Keratinocyte (primary cell): Measurements from ENCODE around the gene SLC3A2. TPM values are rescaled to one million over a fixed set of nuclear protein-coding genes. Genes with fewer than 3 reads are reported as not detected.

Experiments
- DNase-seq: peaks from one replicate; pipeline ENCODE4 v3.0.0-alpha.2; 2011; ENCODE audit warnings: low read depth, missing footprints, low spot score
- FAIRE-seq: peaks from 2 replicates; lab custom pipeline; 2011; peaks lifted over from hg19 to GRCh38; lab: Jason Lieb, UNC
- H2AFZ ChIP-seq: 2 replicates; pipeline ENCODE4 v1.6.0; 2012; ENCODE audit warnings: low read length, control low read depth, inconsistent platforms; ENCODE audit not compliant: control insufficient read depth
- H3K27ac ChIP-seq: 2 replicates; pipeline ENCODE4 v1.5.1; 2011; ENCODE audit warnings: low read length; ENCODE audit not compliant: control insufficient read depth, insufficient read depth
- H3K27me3 ChIP-seq: 3 replicates; pipeline ENCODE4 v1.6.0; 2011; ENCODE audit warnings: low read length; ENCODE audit not compliant: control insufficient read depth, insufficient read depth; ENCODE audit errors: extremely low read depth
- H3K36me3 ChIP-seq, 2 experiments: 2 replicates in 1 of 2; 3 replicates in 1 of 2; pipeline ENCODE4 v1.5.1; 2011; ENCODE audit warnings: low read length in 2 of 2, mild to moderate bottlenecking in 1 of 2; ENCODE audit not compliant: control insufficient read depth in 2 of 2, insufficient read depth in 2 of 2; ENCODE audit errors: extremely low read depth in 1 of 2
- H3K4me1 ChIP-seq: 3 replicates; pipeline ENCODE4 v1.5.1; 2011; ENCODE audit warnings: low read length; ENCODE audit not compliant: control insufficient read depth, insufficient read depth; ENCODE audit errors: extremely low read depth
- H3K4me2 ChIP-seq: 3 replicates; pipeline ENCODE4 v1.6.0; 2011; ENCODE audit warnings: low read depth, low read length; ENCODE audit not compliant: control insufficient read depth, insufficient read depth; ENCODE audit errors: extremely low read depth
- H3K4me3 ChIP-seq, 3 experiments: fragments of 200-600 bp in 1 of 3; sonication (generic) in 1 of 3; 2 replicates in 2 of 3; 3 replicates in 1 of 3; pipeline ENCODE4 v1.5.1; 2011 to 2016; ENCODE audit warnings: low read length in 3 of 3, mild to moderate bottlenecking in 3 of 3, control low read depth in 2 of 3, inconsistent platforms in 1 of 3, low read depth in 1 of 3, mixed read lengths in 1 of 3, mixed run types in 1 of 3, moderate library complexity in 1 of 3; ENCODE audit not compliant: control insufficient read depth in 2 of 3, insufficient read depth in 2 of 3; ENCODE audit errors: extremely low read depth in 1 of 3
- H3K79me2 ChIP-seq: 2 replicates; pipeline ENCODE4 v1.6.0; 2012; ENCODE audit warnings: low read length; ENCODE audit not compliant: control insufficient read depth, insufficient read depth
- H3K9ac ChIP-seq: 3 replicates; pipeline ENCODE4 v1.6.0; 2011; ENCODE audit warnings: low read length; ENCODE audit not compliant: control insufficient read depth, insufficient read depth; ENCODE audit errors: extremely low read depth
- H3K9me1 ChIP-seq: 3 replicates; pipeline ENCODE4 v1.6.0; 2011; ENCODE audit warnings: low read length; ENCODE audit not compliant: control insufficient read depth, insufficient read depth; ENCODE audit errors: extremely low read depth
- H3K9me3 ChIP-seq: 2 replicates; pipeline ENCODE4 v1.5.1; 2012; ENCODE audit warnings: low read depth, low read length; ENCODE audit not compliant: control insufficient read depth
- H4K20me1 ChIP-seq: 3 replicates; pipeline ENCODE4 v1.6.0; 2011; ENCODE audit warnings: low read length; ENCODE audit not compliant: control insufficient read depth, insufficient read depth; ENCODE audit errors: extremely low read depth
- EZH2 ChIP-seq: IDR thresholded peaks from one replicate; pipeline ENCODE4 v1.6.1; 2012; ENCODE audit warnings: inconsistent platforms, mild to moderate bottlenecking, low read length, moderate library complexity
- dilution Hi-C: fragments of 300-500 bp; cut with MboI; formaldehyde crosslinking; loops from one replicate; pipeline ENCODE4 v1.7.0; 2020; ENCODE audit warnings: low sequenced_read_pairs; ENCODE audit not compliant: extremely low pct_ligation_motif_present
- polyA plus RNA-seq, 5 experiments: library from polyadenylated mRNA; depleted of rRNA in 3 of 5; stranded (reverse) in 3 of 5; stranded (forward) in 1 of 5; unstranded in 1 of 5; fragments of >200 nt; gene quantifications; 1 replicate in 1 of 5; 2 replicates in 3 of 5; 3 replicates in 1 of 5; pipeline versions ENCODE4 v1.2.1 to v1.2.3, GENCODE V29; 2011 to 2012; ENCODE audit warnings: missing spikeins in 2 of 5, low read depth in 1 of 5, low replicate concordance in 1 of 5
- TF ChIP-seq, protein P1 (sequence below), 3 experiments: IDR thresholded peaks in 1 of 3; conservative IDR thresholded peaks in 1 of 3; optimal IDR thresholded peaks in 1 of 3; 2 replicates in 2 of 3; 3 replicates in 1 of 3; pipeline versions ENCODE3 to v1.5.1; 2011; ENCODE audit warnings: low read length in 3 of 3, mild to moderate bottlenecking in 3 of 3, moderate library complexity in 2 of 3, control low read depth in 1 of 3, inconsistent platforms in 1 of 3; ENCODE audit not compliant: insufficient read depth in 2 of 3; ENCODE audit errors: extremely low read depth in 1 of 3

Gene SLC3A2
- polyA plus RNA-seq, 1 donor (not counting 4 experiments of a cell fraction or from before 2014, with no cell fraction given), result 469 TPM

DNA sequence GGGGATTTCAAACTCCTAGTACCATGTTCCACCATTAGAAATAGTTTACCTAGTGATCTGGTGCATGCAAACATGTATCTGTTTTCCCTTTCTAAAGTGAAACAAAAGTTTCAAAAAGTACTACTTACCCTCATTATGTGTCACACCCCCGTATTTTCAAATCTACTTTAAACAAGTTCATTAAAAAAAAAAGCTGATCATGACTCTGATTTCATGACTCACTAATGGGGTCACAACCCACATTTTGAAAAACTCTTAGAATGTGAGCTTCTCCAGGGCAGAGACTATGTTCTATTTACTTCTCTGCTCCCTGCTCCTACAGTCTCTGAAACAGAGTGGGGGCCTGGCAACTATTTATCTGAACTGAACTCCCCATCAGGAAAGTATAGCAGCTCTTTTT is 22.2 kb downstream of the SLC3A2 start:
- no peaks in the 10 kb centered on the region for H3K79me2 ChIP-seq
- dilution Hi-C loops, result no loop called here
- FAIRE-seq, result no peak
- DNase-seq, result no peak
- H3K9ac ChIP-seq, result no peak overlapping the region
- TF ChIP-seq, protein P1, sequence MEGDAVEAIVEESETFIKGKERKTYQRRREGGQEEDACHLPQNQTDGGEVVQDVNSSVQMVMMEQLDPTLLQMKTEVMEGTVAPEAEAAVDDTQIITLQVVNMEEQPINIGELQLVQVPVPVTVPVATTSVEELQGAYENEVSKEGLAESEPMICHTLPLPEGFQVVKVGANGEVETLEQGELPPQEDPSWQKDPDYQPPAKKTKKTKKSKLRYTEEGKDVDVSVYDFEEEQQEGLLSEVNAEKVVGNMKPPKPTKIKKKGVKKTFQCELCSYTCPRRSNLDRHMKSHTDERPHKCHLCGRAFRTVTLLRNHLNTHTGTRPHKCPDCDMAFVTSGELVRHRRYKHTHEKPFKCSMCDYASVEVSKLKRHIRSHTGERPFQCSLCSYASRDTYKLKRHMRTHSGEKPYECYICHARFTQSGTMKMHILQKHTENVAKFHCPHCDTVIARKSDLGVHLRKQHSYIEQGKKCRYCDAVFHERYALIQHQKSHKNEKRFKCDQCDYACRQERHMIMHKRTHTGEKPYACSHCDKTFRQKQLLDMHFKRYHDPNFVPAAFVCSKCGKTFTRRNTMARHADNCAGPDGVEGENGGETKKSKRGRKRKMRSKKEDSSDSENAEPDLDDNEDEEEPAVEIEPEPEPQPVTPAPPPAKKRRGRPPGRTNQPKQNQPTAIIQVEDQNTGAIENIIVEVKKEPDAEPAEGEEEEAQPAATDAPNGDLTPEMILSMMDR (optimal IDR thresholded peaks at IDR 0.05 in 1 of 3, IDR thresholded peaks at IDR 0.05 in 1 of 3, conservative IDR thresholded peaks at IDR 0.05 in 1 of 3; ENCODE audit: extremely low read depth in 1 of 3, insufficient read depth in 2 of 3, low read length in 3 of 3), result no peak
- TF ChIP-seq EZH2, result no peak
- no peak overlapping the region for H3K4me2 ChIP-seq
- no peaks in the 10 kb centered on the region for H3K4me1 ChIP-seq
- no peak overlapping the region for H2AFZ ChIP-seq
- no peak overlapping the region for H3K4me3 ChIP-seq
- no peaks in the 10 kb centered on the region for H3K27me3 ChIP-seq
- H4K20me1 ChIP-seq, result no peaks in the 10 kb centered on the region
- H3K9me3 ChIP-seq, result no peaks in the 10 kb centered on the region
- no peaks in the 10 kb centered on the region for H3K9me1 ChIP-seq
- no peak overlapping the region for H3K27ac ChIP-seq
- H3K36me3 ChIP-seq, result no peaks in the 10 kb centered on the region

DNA sequence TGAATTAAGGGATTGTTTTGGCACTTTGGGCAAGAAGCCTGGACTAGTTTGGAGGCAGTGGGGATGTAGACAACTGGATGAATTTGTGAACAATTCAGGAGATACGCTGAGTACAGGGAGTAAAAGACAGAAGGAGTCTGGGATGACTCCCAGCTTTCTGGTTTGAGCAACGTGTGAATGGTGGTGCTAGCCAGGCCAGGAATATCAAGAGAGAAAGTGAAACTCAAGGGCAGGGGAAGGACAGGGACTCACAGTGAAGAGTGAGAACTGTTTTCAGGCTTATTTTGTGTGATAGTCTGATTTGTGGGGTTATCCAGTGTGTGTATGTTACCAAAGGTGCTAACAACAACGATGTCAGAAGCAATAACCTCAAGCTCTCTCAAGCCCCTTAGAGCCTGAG is 24.6 kb downstream of the SLC3A2 start:
- H3K27me3 ChIP-seq, result no peaks in the 10 kb centered on the region
- FAIRE-seq (no peak), DNase-seq (no peak)
- TF ChIP-seq, protein P1 (optimal IDR thresholded peaks at IDR 0.05 in 1 of 3, IDR thresholded peaks at IDR 0.05 in 1 of 3, conservative IDR thresholded peaks at IDR 0.05 in 1 of 3; ENCODE audit: extremely low read depth in 1 of 3, insufficient read depth in 2 of 3, low read length in 3 of 3), result no peak
- TF ChIP-seq EZH2, result no peak
- no peaks in the 10 kb centered on the region for H3K9me1 ChIP-seq
- H4K20me1 ChIP-seq, result no peaks in the 10 kb centered on the region
- H3K9ac ChIP-seq, result no peak overlapping the region
- H3K79me2 ChIP-seq, result no peaks in the 10 kb centered on the region
- no peaks in the 10 kb centered on the region for H3K9me3 ChIP-seq
- peak overlapping the region; percentile 22 for H3K4me2 ChIP-seq
- no peak overlapping the region for H3K4me3 ChIP-seq
- H3K4me1 ChIP-seq, result peaks cover 5% of the 10 kb centered on the region
- peak overlapping the region; percentile 5 for H2AFZ ChIP-seq
- no peaks in the 10 kb centered on the region for H3K36me3 ChIP-seq
- H3K27ac ChIP-seq, result no peak overlapping the region
- dilution Hi-C loops, result no loop called here
